Activated T-helper 2 cell treated with anti-CD3 and anti-CD28 coated beads, Interferon-gamma antibody, Interleukin-2, Interleukin-4, amounts not matched to agents 10 μg/mL and 5 μg/mL and 100 μg/mL, durations not matched to agents 14 hours and 24 hours and 36 hours (primary cell): ENCODE measurements around the gene TMC8. TPM values are rescaled to one million over a fixed set of nuclear protein-coding genes. Genes with fewer than 3 reads are reported as not detected.
"Not testable (repeated sequence)": the region's sequence is repeated elsewhere in the genome, so short reads cannot be mapped to it uniquely, and the experiment has no call there.

ENCODE experiments used
- DNase-seq: peaks from one replicate; pipeline ENCODE4 v3.0.0; 2021; ENCODE audit warnings: low spot score
- H3K27ac Mint-ChIP-seq: one replicate; pipeline ENCODE4 v1.8.0; 2021; ENCODE audit warnings: mixed read lengths
- H3K27me3 Mint-ChIP-seq: one replicate; pipeline ENCODE4 v1.8.0; 2021; ENCODE audit warnings: low read depth, mixed read lengths
- H3K36me3 Mint-ChIP-seq: one replicate; pipeline ENCODE4 v1.8.0; 2021; ENCODE audit warnings: low read depth, mixed read lengths
- H3K4me1 Mint-ChIP-seq: one replicate; pipeline ENCODE4 v1.8.0; 2021; ENCODE audit warnings: low read depth, mixed read lengths
- H3K4me3 Mint-ChIP-seq: one replicate; pipeline ENCODE4 v1.8.0; 2021; ENCODE audit warnings: low read depth, mild to moderate bottlenecking, moderate library complexity, mixed read lengths
- H3K9me3 Mint-ChIP-seq: one replicate; pipeline ENCODE4 v1.8.0; 2021; ENCODE audit warnings: mixed read lengths
- intact Hi-C: fragments of 100-400 bp; cut with micrococcal nuclease; formaldehyde crosslinking; loops from one replicate; pipeline ENCODE4 v1.15.1; 2023
- total RNA-seq: library from RNA; stranded (reverse); gene quantifications from 2 replicates; pipeline ENCODE4 v1.2.3, GENCODE V29; 2022

The TMC8 gene
- total RNA-seq, 1 donor from 2014 or later = 196 TPM

DNA sequence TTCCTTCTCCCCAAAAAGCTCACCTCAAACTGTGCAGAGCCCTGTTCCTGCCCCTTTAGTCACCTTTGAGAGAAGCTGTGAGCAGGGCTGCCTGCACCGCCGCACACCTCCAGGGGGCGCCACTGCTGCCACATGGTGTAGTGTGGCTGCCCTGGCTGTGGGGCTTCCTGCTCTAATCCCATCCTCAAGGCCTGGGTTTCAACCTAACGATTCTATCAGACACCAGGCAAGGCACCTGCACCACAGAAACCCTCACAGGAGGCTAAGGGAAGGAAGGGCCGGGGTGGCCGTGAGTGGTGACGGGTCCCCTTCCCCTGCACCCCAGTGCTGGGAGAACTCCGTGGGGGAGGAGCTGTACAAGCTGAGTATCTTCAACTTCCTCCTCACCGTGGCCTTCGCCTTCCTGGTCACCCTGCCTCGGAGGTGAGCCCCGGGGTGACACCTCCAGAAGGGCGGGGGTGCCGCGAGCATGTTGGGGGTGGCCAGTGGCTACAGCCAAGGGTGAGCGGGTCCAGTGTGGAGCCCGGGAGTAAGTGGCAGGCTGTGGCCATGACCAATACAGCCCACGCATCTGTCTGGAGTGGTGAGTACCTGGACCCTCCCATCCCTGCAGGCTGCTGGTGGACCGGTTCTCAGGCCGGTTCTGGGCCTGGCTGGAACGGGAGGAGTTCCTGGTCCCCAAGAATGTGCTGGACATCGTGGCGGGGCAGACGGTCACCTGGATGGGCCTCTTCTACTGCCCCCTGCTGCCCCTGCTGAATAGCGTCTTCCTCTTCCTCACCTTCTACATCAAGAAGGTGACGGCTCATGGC, 7.0 kb downstream of the TMC8 start:
- H3K27ac Mint-ChIP-seq = peak overlapping the region; percentile 72
- no peaks in the 10 kb centered on the region for H3K9me3 Mint-ChIP-seq
- H3K4me1 Mint-ChIP-seq = peaks cover 56% of the 10 kb centered on the region
- intact Hi-C loops = no loop called here
- DNase-seq = peak; percentile 52
- H3K4me3 Mint-ChIP-seq = no peak overlapping the region
- H3K36me3 Mint-ChIP-seq = peaks cover 71% of the 10 kb centered on the region
- no peaks in the 10 kb centered on the region for H3K27me3 Mint-ChIP-seq

DNA sequence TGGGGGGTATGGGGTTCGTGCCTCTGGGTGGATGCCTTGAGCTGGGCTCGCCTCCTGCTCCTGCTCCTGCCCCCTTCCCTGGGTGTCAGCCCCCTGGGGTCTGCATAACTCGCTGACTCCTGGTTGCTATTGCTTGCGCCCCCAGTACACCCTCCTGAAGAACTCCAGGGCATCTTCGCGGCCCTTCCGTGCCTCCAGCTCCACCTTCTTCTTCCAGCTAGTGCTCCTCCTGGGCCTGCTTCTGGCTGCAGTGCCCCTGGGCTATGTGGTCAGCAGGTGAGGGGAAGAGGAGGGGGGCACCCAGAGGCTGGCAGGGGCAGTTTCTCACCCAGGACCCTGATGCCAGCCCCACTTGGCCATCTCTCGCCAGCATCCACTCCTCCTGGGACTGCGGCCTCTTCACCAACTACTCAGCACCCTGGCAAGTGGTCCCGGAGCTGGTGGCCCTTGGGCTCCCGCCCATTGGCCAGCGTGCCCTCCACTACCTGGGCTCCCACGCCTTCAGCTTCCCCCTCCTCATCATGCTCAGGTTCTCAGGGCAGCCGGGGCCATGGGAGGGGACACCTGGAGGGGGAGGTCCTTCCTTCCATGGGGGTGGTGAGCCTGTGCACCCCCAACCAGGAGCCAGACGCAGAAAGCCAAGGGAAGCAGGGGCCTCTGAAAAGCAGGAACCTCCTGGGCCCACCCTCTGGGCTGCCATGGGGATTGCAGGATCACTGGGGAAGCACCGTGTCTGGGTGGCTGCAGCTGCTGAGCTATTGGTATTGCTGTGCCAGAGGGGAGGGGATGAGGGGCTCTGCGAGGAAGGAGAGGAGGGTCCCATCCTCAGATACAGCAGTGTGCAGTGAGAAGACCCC, 7.9 kb downstream of the TMC8 start:
- Mint-ChIP-seq H3K4me1 (peaks cover 48% of the 10 kb centered on the region), H3K9me3 (no peaks in the 10 kb centered on the region), H3K36me3 (peaks cover 65% of the 10 kb centered on the region), H3K27me3 (no peaks in the 10 kb centered on the region), H3K27ac (peak overlapping the region; percentile 44), H3K4me3 (no peak overlapping the region)
- intact Hi-C loops = no loop called here
- DNase-seq = no peak

DNA sequence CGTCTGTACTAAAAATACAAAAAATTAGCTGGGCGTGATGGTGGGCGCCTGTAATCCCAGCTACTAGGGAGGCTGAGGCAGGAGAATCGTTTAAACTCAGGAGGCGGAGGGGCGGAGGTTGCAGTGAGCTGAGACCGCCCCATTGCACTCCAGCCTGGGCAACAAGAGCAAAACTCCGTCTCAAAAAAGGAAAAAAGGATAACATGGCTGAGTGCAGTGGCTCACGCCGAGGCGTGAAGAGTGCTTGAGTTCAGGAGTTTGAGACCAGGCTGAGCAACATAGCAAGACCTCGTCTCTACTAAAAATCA, 9.2 kb downstream of the TMC8 start:
- H3K9me3 Mint-ChIP-seq, DNase-seq, H3K4me3 Mint-ChIP-seq, H3K27me3 Mint-ChIP-seq: not testable (repeated sequence)
- H3K27ac Mint-ChIP-seq = peak overlapping the region; percentile 81
- H3K4me1 Mint-ChIP-seq = peaks cover 35% of the 10 kb centered on the region
- peaks cover 51% of the 10 kb centered on the region for H3K36me3 Mint-ChIP-seq
- intact Hi-C loops = loop anchor here (1.0 kb wide), 3 partner anchors 11 to 47 kb away; partner anchors contain the start of genes AFMID, SYNGR2 and TK1

DNA sequence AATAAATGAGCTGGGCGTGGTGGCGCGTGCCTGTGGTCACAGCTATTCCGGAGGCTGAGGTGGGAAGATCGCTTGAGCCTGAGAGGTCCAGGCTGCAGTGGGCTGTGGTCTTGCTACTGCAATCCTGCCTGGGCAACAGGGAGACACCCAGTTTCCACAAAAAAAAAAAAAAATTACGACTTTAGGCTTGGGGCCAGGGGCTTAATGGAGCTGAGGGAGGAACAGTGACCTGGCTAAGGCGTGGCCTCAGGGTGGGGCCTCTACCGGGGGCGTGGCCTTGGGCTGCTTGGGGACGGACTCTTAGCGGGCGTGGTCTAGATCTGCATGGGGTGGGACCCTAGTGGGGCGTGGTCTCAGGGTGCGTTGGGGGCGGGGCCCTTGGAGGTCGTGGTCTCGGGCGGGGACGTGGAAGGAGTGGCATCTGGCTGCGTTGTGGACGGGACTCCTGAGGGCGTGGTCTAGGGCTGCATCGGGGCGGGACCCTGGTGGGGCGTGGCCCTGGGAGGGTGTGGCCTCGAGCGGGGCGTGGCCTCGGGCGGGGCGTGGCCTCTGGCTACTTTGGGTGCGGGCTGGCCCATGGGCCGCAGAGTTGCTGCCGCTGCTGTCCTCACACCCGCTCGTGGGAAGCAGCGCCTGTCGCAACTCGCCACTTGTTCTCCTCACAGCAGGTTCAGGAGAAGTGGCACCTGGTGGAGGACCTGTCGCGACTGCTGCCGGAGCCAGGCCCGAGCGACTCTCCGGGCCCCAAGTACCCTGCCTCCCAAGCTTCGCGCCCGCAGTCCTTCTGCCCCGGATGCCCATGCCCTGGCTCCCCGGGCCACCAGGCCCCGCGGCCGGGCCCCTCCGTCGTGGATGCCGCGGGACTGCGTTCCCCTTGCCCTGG, 9.8 kb downstream of the TMC8 start:
- H3K4me3 Mint-ChIP-seq = no peak overlapping the region
- DNase-seq = peak; percentile 97
- H3K27ac Mint-ChIP-seq = peak overlapping the region; percentile 81
- intact Hi-C loops = loop anchor here (1.0 kb wide), 3 partner anchors 11 to 47 kb away; partner anchors contain the start of genes AFMID, SYNGR2 and TK1
- H3K36me3 Mint-ChIP-seq = peaks cover 46% of the 10 kb centered on the region
- no peaks in the 10 kb centered on the region for H3K9me3 Mint-ChIP-seq
- peaks cover 33% of the 10 kb centered on the region for H3K4me1 Mint-ChIP-seq
- H3K27me3 Mint-ChIP-seq = no peaks in the 10 kb centered on the region

DNA sequence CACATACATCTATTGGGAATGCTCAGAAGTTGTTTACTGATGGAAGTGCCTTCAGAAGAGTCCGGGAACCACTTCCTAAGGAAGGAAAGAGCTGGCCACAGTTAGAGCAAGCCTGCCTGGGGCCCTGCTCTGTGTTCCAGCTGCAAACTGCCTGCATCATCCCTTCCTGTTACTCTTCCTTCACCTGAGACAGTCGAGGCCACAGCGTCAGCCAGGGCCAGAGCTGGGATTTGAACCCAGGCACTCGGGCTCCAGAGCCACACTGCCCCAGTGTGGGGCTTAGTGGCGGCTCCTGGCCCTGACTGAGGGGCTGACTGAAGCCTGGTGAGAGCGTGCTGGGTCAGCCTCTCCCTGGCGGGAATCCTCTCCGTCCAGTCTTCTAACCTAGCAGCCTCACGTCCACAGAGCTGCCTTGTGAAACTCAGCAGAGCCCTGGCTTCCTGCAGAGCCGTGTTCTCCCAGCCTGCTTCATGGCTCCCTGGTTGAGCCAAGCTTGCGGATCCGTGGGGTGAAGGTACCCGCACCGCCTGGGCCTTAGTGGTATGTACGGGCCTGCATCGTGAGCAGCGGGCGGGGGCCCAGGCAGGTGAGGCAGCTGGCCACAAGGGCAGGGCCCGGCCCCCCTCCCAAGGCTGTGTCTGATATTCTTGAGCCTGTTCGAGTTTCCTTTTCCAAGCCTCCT, 11.0 kb downstream of the TMC8 start:
- no peaks in the 10 kb centered on the region for H3K27me3 Mint-ChIP-seq
- no peak for DNase-seq
- peaks cover 24% of the 10 kb centered on the region for H3K4me1 Mint-ChIP-seq
- H3K27ac Mint-ChIP-seq = no peak overlapping the region
- no peaks in the 10 kb centered on the region for H3K9me3 Mint-ChIP-seq
- H3K36me3 Mint-ChIP-seq = peaks cover 34% of the 10 kb centered on the region
- intact Hi-C loops = no loop called here
- no peak overlapping the region for H3K4me3 Mint-ChIP-seq

DNA sequence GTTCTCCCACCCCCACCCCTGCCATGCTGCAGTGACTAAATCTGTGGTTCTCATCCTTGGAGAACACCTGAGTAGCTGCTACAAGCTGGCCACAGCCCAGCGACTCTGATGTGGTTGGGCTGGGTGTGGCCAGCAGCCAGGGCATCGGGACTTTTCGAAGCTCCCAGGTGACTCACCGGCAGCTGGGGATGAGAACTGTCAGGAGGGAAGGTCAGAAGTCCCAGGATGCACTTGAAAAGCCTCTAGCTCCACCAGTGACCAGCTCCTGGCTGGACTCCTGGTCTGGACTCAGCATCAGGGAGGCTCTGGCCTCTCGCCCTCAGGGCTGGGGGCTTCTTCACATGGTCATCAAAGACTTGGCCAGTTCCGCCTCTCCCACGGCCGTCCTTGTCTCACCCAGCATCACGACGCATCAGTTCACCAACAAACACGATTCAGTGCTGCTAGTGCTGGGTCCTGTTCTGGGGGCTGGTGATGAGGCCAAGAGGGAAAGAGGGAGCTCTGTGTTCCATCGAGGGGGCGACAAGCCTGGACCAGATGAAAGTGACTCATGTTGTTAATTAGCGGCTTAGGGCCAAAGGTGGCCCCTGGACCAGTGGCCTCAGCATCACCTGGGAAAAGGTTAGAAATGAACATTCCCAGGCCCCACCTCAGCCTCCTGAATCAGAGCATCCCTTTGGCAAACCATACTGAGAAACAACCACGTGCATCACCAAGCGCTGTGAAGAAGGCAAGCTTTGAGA, 11.7 kb downstream of the TMC8 start:
- no peaks in the 10 kb centered on the region for H3K9me3 Mint-ChIP-seq
- H3K4me3 Mint-ChIP-seq = no peak overlapping the region
- H3K36me3 Mint-ChIP-seq = peaks cover 27% of the 10 kb centered on the region
- DNase-seq = no peak
- peaks cover 18% of the 10 kb centered on the region for H3K4me1 Mint-ChIP-seq
- no peaks in the 10 kb centered on the region for H3K27me3 Mint-ChIP-seq
- intact Hi-C loops = no loop called here
- H3K27ac Mint-ChIP-seq = no peak overlapping the region

DNA sequence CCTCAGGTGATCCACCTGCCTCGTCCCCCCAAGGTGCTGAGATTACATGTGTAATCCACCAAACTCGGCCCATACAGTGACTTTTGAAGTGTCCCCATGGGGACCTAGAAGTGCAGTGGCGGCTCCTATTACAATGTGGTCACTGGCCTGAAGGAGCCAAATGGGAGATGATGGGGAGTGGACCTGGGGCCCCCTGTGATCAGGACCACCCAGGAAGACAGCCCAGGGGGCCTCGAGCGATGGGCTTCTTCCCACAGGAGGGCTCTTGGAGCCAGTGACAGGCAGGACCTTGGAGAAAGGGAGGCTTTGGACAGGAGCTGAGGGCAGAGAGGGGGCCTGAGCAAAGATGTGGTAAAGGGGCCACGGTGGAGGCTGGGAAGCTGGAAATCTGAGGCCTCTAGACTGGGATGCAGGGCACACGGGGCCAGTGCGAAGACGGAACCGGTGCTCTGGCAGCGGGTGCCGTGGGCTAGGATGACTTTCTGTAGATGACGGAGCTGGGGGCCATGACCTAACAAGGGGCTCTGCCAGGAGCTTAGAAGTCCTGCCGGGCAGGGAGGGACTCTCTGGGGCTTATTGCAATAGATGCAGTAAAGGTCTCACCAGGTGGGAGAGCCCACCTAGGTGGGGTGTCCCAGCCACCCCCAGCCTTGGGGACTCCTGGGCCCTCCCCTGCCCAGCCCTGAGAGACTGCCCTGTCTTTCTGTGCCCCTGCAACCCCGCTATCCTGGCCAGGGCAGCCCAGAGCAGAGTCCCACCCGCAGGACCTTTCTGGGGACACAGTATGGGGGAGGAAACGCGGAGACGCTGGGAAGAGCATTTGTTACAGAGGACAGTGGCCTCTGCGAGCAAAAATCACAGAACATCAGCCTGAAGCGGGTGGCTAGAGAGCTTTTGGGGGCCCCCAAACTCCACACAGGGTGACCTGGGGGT, 12.9 kb downstream of the TMC8 start:
- intact Hi-C loops = no loop called here
- peaks cover 22% of the 10 kb centered on the region for H3K36me3 Mint-ChIP-seq
- no peak for DNase-seq
- no peak overlapping the region for H3K27ac Mint-ChIP-seq
- no peaks in the 10 kb centered on the region for H3K9me3 Mint-ChIP-seq
- peaks cover 19% of the 10 kb centered on the region for H3K4me1 Mint-ChIP-seq
- H3K27me3 Mint-ChIP-seq = no peaks in the 10 kb centered on the region
- no peak overlapping the region for H3K4me3 Mint-ChIP-seq

DNA sequence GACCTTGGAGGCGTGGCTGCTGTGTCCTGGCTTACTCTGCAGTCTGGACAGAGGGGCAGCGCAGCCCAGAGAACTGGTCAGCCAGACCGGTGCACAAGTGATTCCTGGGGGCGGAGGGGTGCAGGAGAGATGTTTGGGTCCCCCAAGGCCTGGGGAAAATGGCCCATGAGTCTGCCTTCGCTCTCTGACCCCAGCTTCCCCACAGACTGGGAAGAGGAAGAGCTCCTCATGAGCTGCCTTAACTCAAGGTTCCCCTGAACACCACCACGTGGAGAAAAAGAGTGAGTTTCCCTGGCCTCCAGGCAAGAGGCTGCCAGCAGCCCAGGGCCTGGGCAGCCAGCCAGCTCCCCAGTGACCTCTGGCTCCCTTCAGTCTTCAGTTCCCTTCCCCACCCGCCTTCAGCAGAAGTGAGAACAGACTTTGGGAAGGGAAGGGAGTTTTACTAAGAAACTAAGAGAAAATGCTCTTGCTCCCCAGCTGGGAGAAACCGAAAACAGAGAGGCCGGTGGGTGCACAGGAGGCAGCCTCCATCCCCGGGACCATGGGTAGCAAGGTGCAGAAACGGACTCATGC, 13.7 kb downstream of the TMC8 start:
- peak overlapping the region; percentile 17 for H3K27ac Mint-ChIP-seq
- H3K27me3 Mint-ChIP-seq = no peaks in the 10 kb centered on the region
- intact Hi-C loops = no loop called here
- H3K4me3 Mint-ChIP-seq = no peak overlapping the region
- no peak for DNase-seq
- H3K9me3 Mint-ChIP-seq = no peaks in the 10 kb centered on the region
- H3K36me3 Mint-ChIP-seq = peaks cover 17% of the 10 kb centered on the region
- H3K4me1 Mint-ChIP-seq = peaks cover 15% of the 10 kb centered on the region

DNA sequence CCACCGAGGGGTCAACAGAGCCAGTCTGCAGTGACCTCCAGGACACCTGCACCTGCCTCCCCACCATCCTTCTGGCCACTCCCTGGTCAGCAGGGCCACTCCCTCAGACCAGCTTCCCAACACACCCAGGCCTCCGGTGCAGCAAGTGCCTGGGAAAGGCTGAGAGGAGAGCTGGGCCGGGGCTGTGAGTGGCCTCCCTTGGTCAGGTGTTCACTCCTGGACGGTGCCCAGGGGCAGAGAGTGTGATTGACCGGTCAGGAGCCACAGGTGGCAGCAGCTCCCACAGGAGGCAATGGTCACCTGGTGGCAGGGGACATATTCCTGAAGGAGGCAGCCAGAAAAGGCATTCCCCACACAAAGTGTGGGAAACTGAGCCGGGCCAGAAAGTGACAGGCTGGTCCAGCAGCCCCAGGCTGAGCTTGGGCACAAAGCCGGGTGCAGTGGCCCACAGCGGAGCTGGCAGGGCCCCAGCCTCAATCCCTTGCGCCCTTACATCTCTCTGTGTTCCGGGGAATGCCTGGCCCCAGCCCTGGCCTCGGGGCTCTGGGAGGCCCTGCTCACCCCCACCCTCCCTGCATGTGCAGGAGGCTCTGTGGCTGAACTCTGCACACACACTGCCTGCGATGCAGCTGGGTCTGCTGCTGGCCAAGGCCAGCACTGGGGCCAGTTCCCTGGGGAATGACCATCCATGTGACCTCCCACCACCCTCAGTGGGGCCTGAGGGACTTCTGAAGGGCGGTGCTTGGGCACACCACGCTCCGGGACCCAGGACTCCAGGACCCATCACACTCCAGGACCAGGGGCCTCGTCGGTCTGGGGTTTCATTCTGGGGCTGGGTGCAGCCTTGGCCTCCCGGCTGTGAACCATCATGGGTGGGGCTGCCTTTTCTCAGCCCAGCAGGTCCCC, 14.4 kb downstream of the TMC8 start:
- Mint-ChIP-seq H3K4me1 (peaks cover 11% of the 10 kb centered on the region), H3K9me3 (no peaks in the 10 kb centered on the region), H3K27ac (no peak overlapping the region), H3K36me3 (peaks cover 15% of the 10 kb centered on the region), H3K4me3 (no peak overlapping the region), H3K27me3 (no peaks in the 10 kb centered on the region)
- DNase-seq = no peak
- intact Hi-C loops = no loop called here

DNA sequence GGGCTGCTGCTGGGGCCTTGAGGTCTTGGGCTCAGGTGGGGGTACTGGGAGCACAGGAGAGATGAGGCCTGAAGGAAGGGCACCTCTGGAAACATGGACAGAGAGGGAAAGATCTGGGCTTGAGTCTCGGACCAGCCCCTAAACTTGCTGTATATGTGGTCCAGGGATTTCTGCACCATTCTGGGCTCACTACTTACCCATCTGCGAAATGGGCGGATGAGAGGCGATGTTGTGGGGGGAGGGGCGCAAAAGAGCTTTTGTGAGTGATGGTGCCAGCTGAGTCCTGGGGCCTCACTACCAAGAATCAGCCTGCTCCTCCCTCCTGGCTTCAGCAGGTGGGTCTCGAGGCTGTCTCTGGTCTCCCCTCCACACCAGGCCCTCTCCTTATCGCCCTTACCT, 15.9 kb downstream of the TMC8 start:
- DNase-seq = no peak
- no peak overlapping the region for H3K4me3 Mint-ChIP-seq
- H3K27me3 Mint-ChIP-seq = peaks cover 3% of the 10 kb centered on the region
- peaks cover 5% of the 10 kb centered on the region for H3K4me1 Mint-ChIP-seq
- H3K36me3 Mint-ChIP-seq = peaks cover 6% of the 10 kb centered on the region
- no peak overlapping the region for H3K27ac Mint-ChIP-seq
- no peaks in the 10 kb centered on the region for H3K9me3 Mint-ChIP-seq
- intact Hi-C loops = no loop called here
